Trophoblast cell (in vitro differentiated cells and primary cell): ENCODE results near the gene PANK1.
A peak's percentile ranks its signal among the peaks of the same experiment; 100 is the strongest.

ENCODE experiments used
- DNase-seq, 2 donors: peaks; one replicate each; pipeline ENCODE4 v3.0.0-alpha.2; 2016
- H2AFZ ChIP-seq: 2 replicates; pipeline ENCODE4 v1.6.1; 2013; ENCODE audit warnings: low read length, moderate library complexity, mild to moderate bottlenecking; ENCODE audit not compliant: insufficient read depth, poor library complexity
- H2AK5ac ChIP-seq: 2 replicates; pipeline ENCODE4 v1.6.1; 2013; ENCODE audit warnings: mild to moderate bottlenecking, low read length
- H2BK120ac ChIP-seq: 2 replicates; pipeline ENCODE4 v1.6.1; 2013; ENCODE audit warnings: low read length, mild to moderate bottlenecking, moderate library complexity; ENCODE audit not compliant: insufficient read depth, poor library complexity
- H2BK12ac ChIP-seq: 2 replicates; pipeline ENCODE4 v1.6.1; 2013; ENCODE audit warnings: mild to moderate bottlenecking, low read length, moderate library complexity
- H2BK5ac ChIP-seq: 2 replicates; pipeline ENCODE4 v1.6.1; 2013; ENCODE audit warnings: low read length, low read depth, moderate library complexity, mild to moderate bottlenecking; ENCODE audit not compliant: poor library complexity
- H3K14ac ChIP-seq: 2 replicates; pipeline ENCODE4 v1.6.1; 2013; ENCODE audit warnings: mild to moderate bottlenecking, low read length
- H3K18ac ChIP-seq: 2 replicates; pipeline ENCODE4 v1.6.1; 2013; ENCODE audit warnings: mild to moderate bottlenecking, low read length
- H3K23ac ChIP-seq: 2 replicates; pipeline ENCODE4 v1.6.1; 2013; ENCODE audit warnings: low read length
- H3K27ac ChIP-seq: 2 replicates; pipeline ENCODE4 v1.5.1; 2013; ENCODE audit warnings: low read depth, mild to moderate bottlenecking, inconsistent platforms, low read length, moderate library complexity
- H3K27me3 ChIP-seq: 2 replicates; pipeline ENCODE4 v1.6.1; 2013; ENCODE audit warnings: inconsistent platforms, mild to moderate bottlenecking, low read length, moderate library complexity; ENCODE audit not compliant: insufficient read depth
- H3K36me3 ChIP-seq, 2 experiments: 1 replicate in 1 of 2; 2 replicates in 1 of 2; pipeline ENCODE4 v1.6.1; 2013; ENCODE audit warnings: low read length in 2 of 2, mild to moderate bottlenecking in 2 of 2, moderate library complexity in 1 of 2; ENCODE audit not compliant: insufficient read depth in 2 of 2, control insufficient read depth in 1 of 2
- H3K4ac ChIP-seq: 2 replicates; pipeline ENCODE4 v1.6.1; 2013; ENCODE audit warnings: low read depth, mild to moderate bottlenecking, low read length, moderate library complexity
- H3K4me1 ChIP-seq, 2 experiments: 1 replicate in 1 of 2; 2 replicates in 1 of 2; pipeline ENCODE4 v1.6.1; 2013; ENCODE audit warnings: low read length in 2 of 2, mild to moderate bottlenecking in 2 of 2, moderate library complexity in 1 of 2; ENCODE audit not compliant: insufficient read depth in 2 of 2, control insufficient read depth in 1 of 2
- H3K4me2 ChIP-seq: 2 replicates; pipeline ENCODE4 v1.6.1; 2013; ENCODE audit warnings: inconsistent platforms, mild to moderate bottlenecking, low read length, moderate library complexity
- H3K4me3 ChIP-seq: 2 replicates; pipeline ENCODE4 v1.5.1; 2013; ENCODE audit warnings: mild to moderate bottlenecking, low read depth, low read length, inconsistent platforms
- H3K79me1 ChIP-seq: one replicate; pipeline ENCODE4 v1.6.1; 2013; ENCODE audit warnings: low read length
- H3K79me2 ChIP-seq: 2 replicates; pipeline ENCODE4 v1.6.1; 2013; ENCODE audit warnings: low read length, mild to moderate bottlenecking; ENCODE audit not compliant: control insufficient read depth, insufficient read depth, poor library complexity
- H3K9ac ChIP-seq: 2 replicates; pipeline ENCODE4 v1.6.1; 2013; ENCODE audit warnings: mild to moderate bottlenecking, low read length
- H3K9me3 ChIP-seq: 2 replicates; pipeline ENCODE4 v1.6.1; 2013; ENCODE audit warnings: low read depth, mild to moderate bottlenecking, control low read depth, inconsistent platforms, low read length; ENCODE audit not compliant: insufficient read depth
- H4K12ac ChIP-seq: 2 replicates; pipeline ENCODE4 v1.6.1; 2013; ENCODE audit warnings: low read depth, mild to moderate bottlenecking, low read length, moderate library complexity
- H4K8ac ChIP-seq: 2 replicates; pipeline ENCODE4 v1.6.1; 2013; ENCODE audit warnings: low read depth, mild to moderate bottlenecking, low read length, moderate library complexity
- H4K91ac ChIP-seq: one replicate; pipeline ENCODE4 v1.6.1; 2013; ENCODE audit warnings: low read depth, mild to moderate bottlenecking, low read length, moderate library complexity
- WGBS: extraction: QIAGEN DNeasy Blood & Tissue Kit; methylation state at CpG from one replicate; pipeline ENCODE4 v1.1.7; 2013; ENCODE audit warnings: missing lambda C conversion rate; ENCODE audit not compliant: insufficient read length, insufficient coverage; ENCODE audit errors: extremely low coverage; 5-methylcytosine and 5-hydroxymethylcytosine counted together

The PANK1 gene

GRCh38 chr10:89600041-89600440, 45.0 kb downstream of the PANK1 start:
- H3K18ac ChIP-seq = no peak overlapping the region
- no peaks in the 10 kb centered on the region for H3K27me3 ChIP-seq
- H4K8ac ChIP-seq = no peak overlapping the region
- no peak overlapping the region for H4K12ac ChIP-seq
- H3K4me2 ChIP-seq = no peak overlapping the region
- H3K23ac ChIP-seq = no peak overlapping the region
- peaks cover 2% of the 10 kb centered on the region for H3K79me1 ChIP-seq
- no peak overlapping the region for H2AK5ac ChIP-seq
- H3K4me3 ChIP-seq = no peak overlapping the region
- H3K36me3 ChIP-seq = no peaks in the 10 kb centered on the region
- no peak overlapping the region for H3K14ac ChIP-seq
- DNase-seq = no peak
- H2AFZ ChIP-seq = no peak overlapping the region
- no peak overlapping the region for H4K91ac ChIP-seq
- H3K4ac ChIP-seq = no peak overlapping the region
- peak overlapping the region; percentile 54 for H2BK5ac ChIP-seq
- no peak overlapping the region for H3K27ac ChIP-seq
- H3K79me2 ChIP-seq = no peaks in the 10 kb centered on the region
- H2BK12ac ChIP-seq = no peak overlapping the region
- peak overlapping the region; percentile 73 for H2BK120ac ChIP-seq
- no peaks in the 10 kb centered on the region for H3K9me3 ChIP-seq
- no peak overlapping the region for H3K9ac ChIP-seq
- H3K4me1 ChIP-seq = peaks cover 2 to 9% of the 10 kb centered on the region in 2 experiments
- WGBS = no CpG with 5 or more reads among the region's 3 CpGs

DNA sequence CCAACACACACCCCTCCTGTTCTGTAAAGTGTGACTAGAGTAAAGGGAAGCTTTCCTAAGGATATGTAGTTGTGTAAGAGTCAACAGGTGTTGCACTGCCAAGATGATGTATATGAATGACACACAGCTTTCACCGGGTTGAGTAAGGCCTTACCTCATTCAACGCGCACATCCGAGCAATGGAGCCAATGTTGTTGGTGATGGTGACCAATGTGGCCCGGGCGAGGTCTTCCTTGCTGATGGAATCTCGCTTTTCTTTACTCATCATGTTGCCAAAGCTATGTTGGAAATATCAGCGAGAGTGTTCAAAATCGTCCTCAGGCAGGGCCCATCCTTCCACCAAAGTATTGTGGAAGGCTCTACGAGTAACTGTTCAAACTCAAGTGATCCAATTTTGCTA, 52.0 kb downstream of the PANK1 start:
- no peak overlapping the region for H3K27ac ChIP-seq
- no peak overlapping the region for H2AFZ ChIP-seq
- H2BK12ac ChIP-seq = peak overlapping the region; percentile 8
- peak; percentile 6 to 45 for DNase-seq
- H4K12ac ChIP-seq = no peak overlapping the region
- H3K23ac ChIP-seq = no peak overlapping the region
- no CpG with 5 or more reads among the region's 10 CpGs for WGBS
- H3K4me2 ChIP-seq = no peak overlapping the region
- peaks cover 3% of the 10 kb centered on the region for H3K79me1 ChIP-seq
- no peak overlapping the region for H2BK5ac ChIP-seq
- H3K9ac ChIP-seq = no peak overlapping the region
- no peak overlapping the region for H3K18ac ChIP-seq
- H3K79me2 ChIP-seq = no peaks in the 10 kb centered on the region
- H3K4me1 ChIP-seq = peaks cover 6 to 8% of the 10 kb centered on the region in 2 experiments
- no peak overlapping the region for H3K4ac ChIP-seq
- no peak overlapping the region for H3K4me3 ChIP-seq
- peaks cover 0 to 7% of the 10 kb centered on the region in 2 experiments for H3K36me3 ChIP-seq
- no peaks in the 10 kb centered on the region for H3K9me3 ChIP-seq
- no peak overlapping the region for H4K91ac ChIP-seq
- no peaks in the 10 kb centered on the region for H3K27me3 ChIP-seq
- H2AK5ac ChIP-seq = no peak overlapping the region
- no peak overlapping the region for H4K8ac ChIP-seq
- H2BK120ac ChIP-seq = no peak overlapping the region
- H3K14ac ChIP-seq = no peak overlapping the region

- no peak overlapping the region for H3K14ac ChIP-seq
- no peak overlapping the region for H3K4me2 ChIP-seq
- H3K27me3 ChIP-seq = no peaks in the 10 kb centered on the region
- peaks cover 6 to 8% of the 10 kb centered on the region in 2 experiments for H3K4me1 ChIP-seq
- H2AK5ac ChIP-seq = no peak overlapping the region
- H4K91ac ChIP-seq = no peak overlapping the region
- no peak for DNase-seq
- no peaks in the 10 kb centered on the region for H3K79me2 ChIP-seq
- no peaks in the 10 kb centered on the region for H3K9me3 ChIP-seq
- peaks cover 0 to 7% of the 10 kb centered on the region in 2 experiments for H3K36me3 ChIP-seq
- H3K4me3 ChIP-seq = no peak overlapping the region
- H3K4ac ChIP-seq = no peak overlapping the region
- H4K8ac ChIP-seq = no peak overlapping the region
- H3K23ac ChIP-seq = no peak overlapping the region
- no peak overlapping the region for H3K9ac ChIP-seq
- H4K12ac ChIP-seq = no peak overlapping the region
- H3K79me1 ChIP-seq = peaks cover 3% of the 10 kb centered on the region
- no peak overlapping the region for H2BK5ac ChIP-seq
- H2BK12ac ChIP-seq = no peak overlapping the region
- H2AFZ ChIP-seq = no peak overlapping the region
- H3K27ac ChIP-seq = no peak overlapping the region
- WGBS = no CpG with 5 or more reads among the region's 3 CpGs
- no peak overlapping the region for H3K18ac ChIP-seq
- H2BK120ac ChIP-seq = no peak overlapping the region
Observed at GRCh38 chr10:89592539-89592938, 52.5 kb downstream of the PANK1 start.

DNA sequence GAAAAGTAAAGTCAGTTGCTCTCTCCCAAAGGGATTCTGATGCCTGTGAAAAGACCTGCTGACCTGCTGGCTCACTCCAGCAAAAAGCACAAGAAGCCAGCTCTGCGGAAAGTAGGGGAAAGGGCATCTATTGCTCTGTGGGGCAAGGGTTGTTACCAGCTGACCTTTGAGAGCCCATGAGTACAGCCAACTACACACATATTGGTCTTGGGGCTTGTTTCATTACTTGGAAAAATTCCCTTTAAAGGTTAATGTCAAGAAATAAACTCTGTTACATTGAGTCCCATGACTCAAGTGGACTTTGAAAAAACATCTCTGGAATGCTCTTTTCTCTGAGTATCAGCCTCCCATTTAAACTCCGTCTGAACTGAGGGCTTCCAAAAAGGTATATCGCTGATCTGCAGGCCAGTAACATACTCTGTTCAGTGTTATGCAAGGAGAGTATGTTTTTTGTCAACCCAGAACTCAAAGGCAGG, 53.2 kb downstream of the PANK1 start:
- H2BK5ac ChIP-seq = peak overlapping the region; percentile 77
- H3K27ac ChIP-seq = peak overlapping the region; percentile 92
- no peak overlapping the region for H3K4me3 ChIP-seq
- H3K36me3 ChIP-seq = peaks cover 2 to 7% of the 10 kb centered on the region in 2 experiments
- no peaks in the 10 kb centered on the region for H3K27me3 ChIP-seq
- no peak overlapping the region for H2BK120ac ChIP-seq
- DNase-seq = peak; percentile 5 to 55
- H3K4ac ChIP-seq = no peak overlapping the region
- no peak overlapping the region for H2BK12ac ChIP-seq
- H3K79me2 ChIP-seq = no peaks in the 10 kb centered on the region
- H3K14ac ChIP-seq = no peak overlapping the region
- H2AFZ ChIP-seq = no peak overlapping the region
- H3K79me1 ChIP-seq = peaks cover 3% of the 10 kb centered on the region
- peaks cover 6 to 8% of the 10 kb centered on the region in 2 experiments for H3K4me1 ChIP-seq
- H3K9me3 ChIP-seq = no peaks in the 10 kb centered on the region
- H4K91ac ChIP-seq = peak overlapping the region; percentile 45
- no peak overlapping the region for H2AK5ac ChIP-seq
- H3K18ac ChIP-seq = no peak overlapping the region
- no peak overlapping the region for H3K9ac ChIP-seq
- no peak overlapping the region for H4K12ac ChIP-seq
- peak overlapping the region; percentile 44 for H3K4me2 ChIP-seq
- H4K8ac ChIP-seq = no peak overlapping the region
- WGBS = no CpG with 5 or more reads among the region's 3 CpGs
- H3K23ac ChIP-seq = no peak overlapping the region
